ENCODE measurements around the gene PIH1D2. TPM values are rescaled to one million over a fixed set of nuclear protein-coding genes. Genes with fewer than 3 reads are reported as not detected.

The PIH1D2 gene
- total and polyA plus RNA-seq, 9 of the 15 experiments (the other 6 are each of a cell fraction or from before 2014, with no cell fraction given), result 1.5 to 5.4 (median 3.0) TPM

- Histone ChIP-seq H4K20me1 (replicated peaks; ENCODE audit: control insufficient read depth, insufficient read depth, low read length) (no peaks in the 10 kb centered on the region), H3K9me3 (replicated peaks; ENCODE audit: control insufficient read depth, insufficient read depth, low read depth, low read length) (0 out of 2 replicates have a peak, but pooled peaks cover 3% of the 10 kb centered on the region), H2AFZ (ENCODE audit: low read depth, low read length) (no peak overlapping the region), H3K27ac (ENCODE audit: extremely low read depth, low read depth, low read length) (peak overlapping the region; percentile 43; the same call in 2 of the 3 replicates), H3K4me2 (ENCODE audit: insufficient read depth, low read length) (no peak overlapping the region), H3K79me2 (ENCODE audit: control insufficient read depth, insufficient read depth, low read length) (peaks cover 45% of the 10 kb centered on the region), H3K9ac (ENCODE audit: insufficient read depth in 1 of 2, low read depth in 2 of 2, low read length in 2 of 2) (peak overlapping the region in 1 of 2 experiments; percentile 2; a peak in 1 of 4 replicates), H3K27me3 (ENCODE audit: control insufficient read depth in 2 of 2, insufficient read depth in 2 of 2, low read length in 2 of 2) (no peaks in the 10 kb centered on the region), H3K4me1 (replicated peaks in 1 of 2; ENCODE audit: control insufficient read depth in 2 of 2, insufficient read depth in 2 of 2, low read length in 2 of 2) (peaks cover 0 to 11% of the 10 kb centered on the region in 2 experiments; a peak in 2 of 5 replicates), H3K4me3 (no peak overlapping the region), H3K36me3 (ENCODE audit: control insufficient read depth, insufficient read depth, low read length) (peaks cover 83% of the 10 kb centered on the region), H3K9me1 (ENCODE audit: control insufficient read depth, insufficient read depth, low read length) (no peaks in the 10 kb centered on the region)
- WGBS (ENCODE audit: insufficient coverage, low coverage, missing lambda C conversion rate), result 54% methylated on average over 4 of the region's 4 CpGs
- DNase-seq (ENCODE audit: extremely low read depth in 1 of 4, low spot score in 3 of 4), result peak in 1 of 4 experiments; percentile 14
- ChIA-PET POLR2A (interaction anchor here (0.6 to 1.3 kb wide), 2 partner anchors 8 to 27 kb away, joined by 3 to 4 read pairs; no protein-coding TSS in a partner anchor), CTCF (ENCODE audit: low intra/inter-chr PET ratio) (no interaction called here)
- TF ChIP-seq RCOR1 (IDR thresholded peaks at IDR 0.05; ENCODE audit: borderline replicate concordance in 1 of 2, low read depth in 2 of 2, low read length in 2 of 2) (no peak), FOXK1 (CRISPR knock-in tag; IDR thresholded peaks at IDR 0.05; ENCODE audit: borderline replicate concordance) (no peak), ZNF507 (tag; conservative IDR thresholded peaks at IDR 0.05) (no peak), DPF2 (IDR thresholded peaks at IDR 0.05) (no peak), YY1 (IDR thresholded peaks at IDR 0.05; ENCODE audit: borderline replicate concordance in 1 of 3, control insufficient read depth in 1 of 3, extremely low read depth in 1 of 3, insufficient read depth in 3 of 3, insufficient read length in 1 of 3, insufficient replicate concordance in 2 of 3, low read depth in 1 of 3, low read length in 2 of 3) (no peak), BHLHE40 (IDR thresholded peaks at IDR 0.05; ENCODE audit: low read length) (0 out of 2 replicates have a peak, but pooled peaks have one; percentile 39), PRDM10 (IDR thresholded peaks at IDR 0.05; ENCODE audit: partially characterized antibody) (no peak), ZNF449 (CRISPR knock-in tag; IDR thresholded peaks at IDR 0.05) (no peak), STAT5A (IDR thresholded peaks at IDR 0.05; ENCODE audit: borderline replicate concordance, low read length) (no peak), MCM2 (IDR thresholded peaks at IDR 0.05; ENCODE audit: low read depth) (no peak), NFATC3 (IDR thresholded peaks at IDR 0.05) (no peak), C11orf30 (IDR thresholded peaks at IDR 0.05; ENCODE audit: low read depth) (peak; percentile 55; the same call in 1 of the 2 replicates), SMAD1 (IDR thresholded peaks at IDR 0.05; ENCODE audit: low read depth, low read length, partially characterized antibody) (no peak), ZNF316 (IDR thresholded peaks at IDR 0.05) (peak; percentile 43), ZNF778 (CRISPR knock-in tag; IDR thresholded peaks at IDR 0.05) (no peak), FOSL1 (tag; conservative IDR thresholded peaks at IDR 0.05) (peak; percentile 34; the same call in 1 of the 2 replicates), LEF1 (IDR thresholded peaks at IDR 0.05) (no peak)
- BruUV-seq (replicated peaks), result no TSS peak
- in situ Hi-C loops (cut with MboI) (no loop called here), intact Hi-C loops (cut with micrococcal nuclease) (no loop called here)
- no peak for ATAC-seq
- FAIRE-seq, result no peak
Observed at GRCh38 chr11:112082729-112083128, 8.9 kb upstream of the PIH1D2 start.
